ENCODE results near the gene CPA4.

DNA sequence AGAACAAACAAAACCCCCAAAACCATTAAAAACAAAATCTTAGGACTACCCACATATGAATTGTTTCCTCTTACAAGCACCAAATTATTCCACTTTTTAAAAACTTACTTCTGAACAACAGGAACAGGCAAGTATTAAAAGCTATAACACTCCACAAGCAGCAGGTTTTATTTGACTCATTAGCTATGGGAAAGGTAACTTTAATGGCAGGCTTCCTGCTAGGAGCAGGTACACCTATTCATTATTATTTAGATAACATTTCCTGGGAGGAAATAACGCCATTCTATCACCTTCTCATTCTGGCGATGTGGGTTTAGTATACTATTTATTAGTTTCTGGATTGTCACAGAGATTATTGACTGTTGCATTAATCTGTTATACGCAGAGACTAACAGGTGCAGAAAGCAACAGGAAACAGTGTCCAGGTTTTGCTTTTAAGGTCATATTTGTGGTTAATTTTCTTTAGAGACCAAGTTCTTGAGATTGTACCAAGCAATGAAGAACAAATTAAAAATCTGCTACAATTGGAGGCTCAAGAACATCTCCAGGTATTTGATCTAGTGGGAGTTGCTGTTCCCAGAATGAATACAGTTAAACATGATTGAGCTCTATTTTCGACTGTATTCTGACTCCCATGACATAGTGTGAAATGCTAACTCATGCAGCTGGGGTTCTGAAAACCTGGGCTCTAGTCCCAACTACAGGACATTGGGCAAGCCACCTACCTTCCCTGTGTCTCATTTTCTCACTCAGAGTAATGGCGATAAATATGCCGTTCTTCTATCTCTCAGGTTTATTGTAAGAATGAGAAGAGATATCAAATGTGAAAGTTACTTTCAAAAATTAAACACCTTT, 24.3 kb upstream of the CPA4 start:
- TF ChIP-seq POLR2A (IDR thresholded peaks at IDR 0.05) (no peak), EP300 (IDR thresholded peaks at IDR 0.05) (no peak)
- TF ChIP-seq, protein P1, sequence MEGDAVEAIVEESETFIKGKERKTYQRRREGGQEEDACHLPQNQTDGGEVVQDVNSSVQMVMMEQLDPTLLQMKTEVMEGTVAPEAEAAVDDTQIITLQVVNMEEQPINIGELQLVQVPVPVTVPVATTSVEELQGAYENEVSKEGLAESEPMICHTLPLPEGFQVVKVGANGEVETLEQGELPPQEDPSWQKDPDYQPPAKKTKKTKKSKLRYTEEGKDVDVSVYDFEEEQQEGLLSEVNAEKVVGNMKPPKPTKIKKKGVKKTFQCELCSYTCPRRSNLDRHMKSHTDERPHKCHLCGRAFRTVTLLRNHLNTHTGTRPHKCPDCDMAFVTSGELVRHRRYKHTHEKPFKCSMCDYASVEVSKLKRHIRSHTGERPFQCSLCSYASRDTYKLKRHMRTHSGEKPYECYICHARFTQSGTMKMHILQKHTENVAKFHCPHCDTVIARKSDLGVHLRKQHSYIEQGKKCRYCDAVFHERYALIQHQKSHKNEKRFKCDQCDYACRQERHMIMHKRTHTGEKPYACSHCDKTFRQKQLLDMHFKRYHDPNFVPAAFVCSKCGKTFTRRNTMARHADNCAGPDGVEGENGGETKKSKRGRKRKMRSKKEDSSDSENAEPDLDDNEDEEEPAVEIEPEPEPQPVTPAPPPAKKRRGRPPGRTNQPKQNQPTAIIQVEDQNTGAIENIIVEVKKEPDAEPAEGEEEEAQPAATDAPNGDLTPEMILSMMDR (IDR thresholded peaks at IDR 0.05), result no peak
